ENCODE data around the gene ARHGEF17. TPM values are rescaled to one million over a fixed set of nuclear protein-coding genes. Genes with fewer than 3 reads are reported as not detected.

ARHGEF17 gene
- total RNA-seq, 1 experiment from 2014 or later, result 77.9 TPM

GRCh38 chr11:73340164-73340563 lies 32.1 kb downstream of the ARHGEF17 start:
- H3K9me3 ChIP-seq, result no peaks in the 10 kb centered on the region
- ChIA-PET CTCF (interaction anchor here (1.2 to 3.2 kb wide), 2 partner anchors 11 to 20 kb away, joined by 3 to 18 read pairs; no protein-coding TSS in a partner anchor), POLR2A (no interaction called here)
- intact Hi-C loops (cut with micrococcal nuclease; ENCODE audit: unreplicated experiment), result no loop called here
- H3K36me3 ChIP-seq (ENCODE audit: control insufficient read depth, insufficient read depth, low read length), result peaks cover 5% of the 10 kb centered on the region
- H3K36me3 Mint-ChIP-seq (ENCODE audit: insufficient read depth, unreplicated experiment), result peaks cover 41% of the 10 kb centered on the region
- no TSS peak for BruUV-seq (replicated peaks)
- no peak for TF ChIP-seq CTCF (IDR thresholded peaks at IDR 0.05; ENCODE audit: insufficient read depth in 1 of 2, low read depth in 1 of 2, low read length in 1 of 2, severe bottlenecking in 1 of 2, unreplicated experiment in 1 of 2)
- H3K27me3 ChIP-seq (replicated peaks; ENCODE audit: control insufficient read depth, insufficient read depth, low read length), result no peaks in the 10 kb centered on the region
- H3K27ac Mint-ChIP-seq (ENCODE audit: unreplicated experiment), result no peak overlapping the region
- H3K4me1 Mint-ChIP-seq (ENCODE audit: low read depth, unreplicated experiment), result no peaks in the 10 kb centered on the region
- no peaks in the 10 kb centered on the region for H3K9me3 Mint-ChIP-seq (ENCODE audit: unreplicated experiment)
- DNase-seq, result no peak
- no peak overlapping the region for H3K4me3 ChIP-seq (ENCODE audit: low read depth, low read length)
- peaks cover 8% of the 10 kb centered on the region for H3K4me1 ChIP-seq
- no peaks in the 10 kb centered on the region for H3K27me3 Mint-ChIP-seq (ENCODE audit: insufficient read depth, unreplicated experiment)
- no peak overlapping the region for H3K4me3 Mint-ChIP-seq (ENCODE audit: unreplicated experiment)

- Mint-ChIP-seq H3K9me3 (ENCODE audit: unreplicated experiment) (no peaks in the 10 kb centered on the region), H3K27me3 (ENCODE audit: insufficient read depth, unreplicated experiment) (no peaks in the 10 kb centered on the region), H3K27ac (ENCODE audit: unreplicated experiment) (no peak overlapping the region), H3K36me3 (ENCODE audit: insufficient read depth, unreplicated experiment) (peaks cover 29% of the 10 kb centered on the region), H3K4me3 (ENCODE audit: unreplicated experiment) (peak overlapping the region; percentile 58), H3K4me1 (ENCODE audit: low read depth, unreplicated experiment) (no peaks in the 10 kb centered on the region)
- H3K36me3 ChIP-seq (ENCODE audit: control insufficient read depth, insufficient read depth, low read length), result 0 out of 2 replicates have a peak, but pooled peaks cover 4% of the 10 kb centered on the region
- intact Hi-C loops (cut with micrococcal nuclease; ENCODE audit: unreplicated experiment), result no loop called here
- H3K9me3 ChIP-seq, result no peaks in the 10 kb centered on the region
- H3K27me3 ChIP-seq (replicated peaks; ENCODE audit: control insufficient read depth, insufficient read depth, low read length), result no peaks in the 10 kb centered on the region
- ChIA-PET POLR2A (no interaction called here), CTCF (interaction anchor here (3.2 kb wide), 1 partner anchor 8 kb away, joined by 18 read pairs; no protein-coding TSS in a partner anchor)
- H3K4me1 ChIP-seq, result no peaks in the 10 kb centered on the region
- BruUV-seq (replicated peaks), result no TSS peak
- DNase-seq, result no peak
- TF ChIP-seq CTCF (IDR thresholded peaks at IDR 0.05; ENCODE audit: insufficient read depth in 1 of 2, low read depth in 1 of 2, low read length in 1 of 2, severe bottlenecking in 1 of 2, unreplicated experiment in 1 of 2), result no peak
- H3K4me3 ChIP-seq (ENCODE audit: low read depth, low read length), result peak overlapping the region; percentile 31
Observed at GRCh38 chr11:73342633-73343032, 34.6 kb downstream of the ARHGEF17 start.

GRCh38 chr11:73343076-73343873 lies 35.2 kb downstream of the ARHGEF17 start:
- Histone ChIP-seq H3K9me3 (no peaks in the 10 kb centered on the region), H3K36me3 (ENCODE audit: control insufficient read depth, insufficient read depth, low read length) (peaks cover 4% of the 10 kb centered on the region; the same call in 1 of the 2 replicates), H3K27me3 (replicated peaks; ENCODE audit: control insufficient read depth, insufficient read depth, low read length) (no peaks in the 10 kb centered on the region), H3K4me3 (ENCODE audit: low read depth, low read length) (peak overlapping the region; percentile 31), H3K4me1 (no peaks in the 10 kb centered on the region)
- no TSS peak for BruUV-seq (replicated peaks)
- Mint-ChIP-seq H3K4me1 (ENCODE audit: low read depth, unreplicated experiment) (no peaks in the 10 kb centered on the region), H3K9me3 (ENCODE audit: unreplicated experiment) (no peaks in the 10 kb centered on the region), H3K4me3 (ENCODE audit: unreplicated experiment) (no peak overlapping the region), H3K36me3 (ENCODE audit: insufficient read depth, unreplicated experiment) (peaks cover 24% of the 10 kb centered on the region), H3K27ac (ENCODE audit: unreplicated experiment) (no peak overlapping the region), H3K27me3 (ENCODE audit: insufficient read depth, unreplicated experiment) (no peaks in the 10 kb centered on the region)
- CTCF ChIA-PET, result interaction anchor here (0.6 to 3.2 kb wide), 5 partner anchors 8 to 1264 kb away, joined by 3 to 24 read pairs (median 10); no protein-coding TSS in a partner anchor
- intact Hi-C loops (cut with micrococcal nuclease; ENCODE audit: unreplicated experiment), result no loop called here
- POLR2A ChIA-PET, result no interaction called here
- DNase-seq, result peak in 1 of 2 experiments; percentile 34
- TF ChIP-seq CTCF (IDR thresholded peaks at IDR 0.05; ENCODE audit: insufficient read depth in 1 of 2, low read depth in 1 of 2, low read length in 1 of 2, severe bottlenecking in 1 of 2, unreplicated experiment in 1 of 2), result no peak

Measured in Caco-2 (cell line).